ENCODE results near the gene TEKT1.
"Not testable (repeated sequence)": the region's sequence is repeated elsewhere in the genome, so short reads cannot be mapped to it uniquely, and the experiment has no call there.

Gene TEKT1

GRCh38 chr17:6812295-6812694, 19.2 kb downstream of the TEKT1 start:
- no peak for DNase-seq

DNA sequence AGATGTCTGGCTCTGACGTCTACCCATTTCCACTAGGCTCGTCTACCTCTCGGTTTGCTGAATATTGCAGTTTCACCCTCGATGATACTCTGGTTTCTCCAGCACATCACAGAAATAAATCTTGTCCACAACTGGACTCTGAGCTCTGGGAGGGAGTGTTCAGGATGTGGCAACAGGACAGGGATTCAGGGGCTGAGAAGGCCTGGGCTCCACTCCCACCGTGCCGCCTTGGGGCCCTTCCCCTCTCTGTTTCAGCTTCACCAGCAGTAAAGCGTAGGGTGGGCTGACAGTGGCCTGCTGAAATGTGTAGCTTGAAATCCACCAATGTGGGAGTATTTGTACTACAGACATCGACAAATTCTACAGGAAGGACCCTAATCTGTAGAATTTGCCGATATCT, 20.0 kb downstream of the TEKT1 start:
- DNase-seq, result no peak

DNA sequence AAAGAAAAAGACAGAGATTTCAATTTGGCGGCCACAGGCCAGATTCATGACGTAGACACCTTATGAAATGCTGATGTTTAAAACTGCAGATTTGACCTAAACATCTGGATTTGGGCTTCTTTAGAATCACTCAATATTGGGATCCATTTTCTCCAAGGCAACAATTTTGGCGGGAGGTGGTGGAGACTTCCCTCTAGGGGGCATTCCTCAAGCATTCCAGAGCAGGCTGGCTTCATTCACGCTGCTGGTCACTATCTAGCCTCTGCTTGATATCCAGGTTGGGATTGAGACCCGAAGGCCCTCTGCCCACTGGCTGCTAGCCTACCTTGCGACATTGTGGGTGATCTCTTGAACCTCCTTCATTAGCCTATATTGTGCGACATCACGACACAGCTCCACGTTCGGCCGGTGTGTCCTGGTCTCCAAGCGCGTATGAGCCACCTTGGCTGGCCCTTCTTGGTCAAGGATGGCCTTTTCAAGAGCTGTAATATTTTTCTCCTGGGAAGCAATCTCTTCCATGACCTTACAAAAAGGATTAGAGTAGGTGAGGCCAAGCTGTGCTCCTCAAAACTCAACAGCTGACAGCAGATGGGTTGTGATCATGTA, 31.0 kb downstream of the TEKT1 start:
- no peak for DNase-seq

DNA sequence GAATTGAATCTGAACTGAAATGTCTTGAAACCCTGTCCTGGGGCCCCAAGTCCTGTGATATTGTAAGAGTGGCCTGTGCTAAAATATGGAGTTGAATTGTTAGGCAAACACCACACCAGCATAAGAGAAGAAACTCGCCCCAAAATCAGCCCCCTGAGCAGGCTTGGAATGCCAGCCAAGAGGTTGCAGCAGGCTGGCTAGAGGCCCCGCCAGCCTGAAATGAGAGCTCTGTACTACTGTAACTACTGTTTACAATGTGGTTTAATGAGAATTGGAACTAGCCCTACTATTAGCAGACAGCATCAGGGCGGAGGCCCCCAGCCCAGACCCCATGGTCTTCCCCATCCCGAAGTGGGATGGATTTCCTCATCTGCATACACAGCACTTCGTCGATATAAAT, 31.8 kb downstream of the TEKT1 start:
- DNase-seq, result no peak

DNA sequence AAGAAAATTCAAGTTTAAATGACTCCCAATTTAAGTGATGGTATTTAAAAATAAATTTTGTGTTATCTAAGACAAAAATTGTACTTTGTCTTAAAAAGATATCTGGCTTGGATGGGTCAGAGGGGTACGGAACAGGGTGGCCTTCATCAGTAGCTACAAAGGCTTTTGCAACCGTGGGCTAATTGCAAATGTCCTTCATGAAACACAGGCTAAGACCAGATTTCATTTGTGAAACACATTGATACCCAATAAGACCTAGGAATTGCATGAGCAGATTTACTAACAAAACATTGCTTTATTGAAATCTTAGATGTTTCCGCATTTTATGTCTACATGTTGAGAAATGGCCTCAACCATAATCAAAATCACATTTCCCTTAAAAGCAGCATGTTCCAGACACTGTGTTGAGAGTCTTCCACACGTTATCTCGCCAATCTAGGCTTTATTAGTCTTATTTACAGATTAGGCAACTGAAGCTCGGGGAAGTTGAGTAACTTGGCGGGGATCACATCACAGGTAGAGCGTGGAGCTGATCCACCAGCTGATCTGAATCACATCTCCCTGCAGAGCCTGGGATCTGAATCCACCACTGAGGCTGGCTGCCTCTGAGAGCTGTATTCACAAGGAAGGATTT, 33.7 kb downstream of the TEKT1 start:
- DNase-seq, result no peak

GRCh38 chr17:6796887-6797490, 34.5 kb downstream of the TEKT1 start:
- no peak for DNase-seq

GRCh38 chr17:6796017-6796886, 35.3 kb downstream of the TEKT1 start:
- no peak for DNase-seq

DNA sequence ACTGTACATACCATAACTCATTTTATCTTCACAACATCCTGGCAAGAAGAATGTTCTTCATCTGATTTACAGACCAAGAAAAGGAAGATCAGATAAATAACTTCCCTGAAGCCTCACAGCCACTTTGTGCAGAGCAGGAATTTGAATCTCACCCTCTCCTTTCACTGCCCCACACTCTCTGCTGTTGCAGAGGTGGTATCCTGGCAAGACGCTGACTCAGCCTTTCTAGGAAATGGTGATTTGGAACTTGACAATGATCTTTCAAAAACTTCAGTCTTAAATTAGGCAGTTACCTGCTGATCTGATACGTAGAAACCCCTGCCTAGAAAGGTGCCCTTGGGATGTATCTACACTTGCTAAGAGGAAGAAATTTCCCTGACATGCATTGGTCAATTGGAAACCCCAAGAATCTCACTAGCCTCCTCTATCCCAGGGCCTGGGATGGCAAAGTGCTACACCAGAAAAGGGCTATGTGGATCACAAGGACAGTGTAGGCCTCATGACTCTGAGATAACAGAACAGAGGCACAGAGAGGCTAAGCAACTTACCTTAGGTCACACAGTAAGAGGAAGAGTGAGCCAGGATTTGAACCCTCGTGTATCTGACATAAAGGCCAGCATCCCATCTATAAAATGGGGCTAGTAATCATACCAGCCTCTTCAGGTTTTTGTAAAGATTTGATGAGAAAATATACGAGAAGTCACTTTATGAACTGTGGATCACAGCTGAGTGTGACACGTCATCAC, 37.6 kb downstream of the TEKT1 start:
- no peak for DNase-seq

- DNase-seq, result no peak
Observed at GRCh38 chr17:6789146-6789545, 42.4 kb downstream of the TEKT1 start.

DNA sequence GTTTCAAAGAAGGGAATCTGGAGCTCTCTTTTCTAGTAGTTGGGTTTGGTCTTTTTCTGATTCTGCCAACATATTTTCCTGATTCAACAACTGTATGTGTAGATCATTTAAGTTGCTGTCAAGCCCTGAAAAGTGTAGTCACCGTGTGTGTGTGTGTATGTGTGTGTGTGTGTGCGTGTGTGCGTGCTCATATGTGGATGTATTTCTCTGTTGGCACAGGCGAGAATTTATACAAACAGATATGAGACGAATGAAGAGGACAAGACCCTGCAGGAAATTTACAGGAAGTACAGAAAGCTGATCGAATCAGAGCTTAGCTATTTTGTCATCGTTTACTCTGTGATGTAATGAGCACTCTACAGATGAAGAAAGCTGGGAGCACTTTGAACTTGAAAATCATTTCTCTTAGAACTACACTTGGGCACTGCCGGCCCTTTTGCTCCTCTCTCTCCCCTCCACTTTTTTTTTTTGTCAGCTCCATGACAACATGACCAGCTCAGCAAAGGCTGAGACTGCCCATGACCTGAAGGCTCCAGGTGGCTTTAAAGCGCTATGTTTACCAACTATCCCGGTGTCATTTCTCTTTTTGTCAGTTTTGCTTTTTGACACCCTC, 44.3 kb downstream of the TEKT1 start:
- DNase-seq, result no peak

GRCh38 chr17:6786618-6787017, 44.9 kb downstream of the TEKT1 start:
- no peak for DNase-seq

DNA sequence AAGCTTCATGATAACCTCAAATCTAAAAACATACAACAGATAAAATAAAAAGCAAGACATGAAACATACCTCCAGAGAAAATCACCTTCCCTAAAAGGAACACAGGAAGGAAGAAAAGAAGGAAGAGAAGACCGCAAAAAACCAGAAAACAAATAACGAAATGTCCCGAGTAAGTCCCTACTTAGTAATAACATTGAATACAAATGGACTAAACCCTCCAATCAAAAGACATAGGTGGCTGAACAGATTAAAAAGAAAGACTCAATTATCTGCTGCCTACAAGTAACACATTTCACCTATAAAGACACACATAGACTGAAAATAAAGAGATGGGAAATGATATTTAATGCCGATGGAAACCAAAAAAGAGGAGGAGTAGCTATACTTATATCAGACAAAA, 49.3 kb downstream of the TEKT1 start:
- DNase-seq, result no peak

- DNase-seq, result no peak
Observed at GRCh38 chr17:6780886-6781285, 50.6 kb downstream of the TEKT1 start.

- no peak for DNase-seq
Observed at GRCh38 chr17:6780001-6780400, 51.5 kb downstream of the TEKT1 start.

- DNase-seq, result no peak
Observed at GRCh38 chr17:6779411-6779810, 52.1 kb downstream of the TEKT1 start.

- no peak for DNase-seq
Observed at GRCh38 chr17:6775871-6776405, 55.6 kb downstream of the TEKT1 start, which contains the start of gene FBXO39. TSS of gene FBXO39 (plus strand) at chr17:6776215. CDS start at chr17:6779869, 3,654 bp downstream.

DNA sequence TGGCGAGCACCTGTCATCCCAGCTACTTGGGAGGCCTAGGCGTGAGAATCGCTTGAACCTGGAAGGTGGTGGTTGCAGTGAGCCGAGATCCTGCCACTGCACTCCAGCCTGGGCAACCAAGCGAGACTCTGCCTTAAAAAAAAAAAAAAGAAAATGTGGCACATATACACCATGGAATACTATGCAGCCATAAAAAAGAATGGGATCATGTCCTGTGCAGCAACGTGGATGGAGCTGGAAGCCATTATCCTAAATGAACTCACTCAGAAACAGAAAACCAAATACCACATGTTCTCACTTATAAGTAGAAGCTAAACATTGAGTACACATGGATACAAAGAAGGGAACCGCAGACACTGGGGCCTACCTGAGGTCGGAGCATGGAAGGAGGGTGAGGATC, 56.6 kb downstream of the TEKT1 start:
- DNase-seq, result not testable (repeated sequence)

- no peak for DNase-seq
Observed at GRCh38 chr17:6772016-6772415, 59.5 kb downstream of the TEKT1 start.

DNA sequence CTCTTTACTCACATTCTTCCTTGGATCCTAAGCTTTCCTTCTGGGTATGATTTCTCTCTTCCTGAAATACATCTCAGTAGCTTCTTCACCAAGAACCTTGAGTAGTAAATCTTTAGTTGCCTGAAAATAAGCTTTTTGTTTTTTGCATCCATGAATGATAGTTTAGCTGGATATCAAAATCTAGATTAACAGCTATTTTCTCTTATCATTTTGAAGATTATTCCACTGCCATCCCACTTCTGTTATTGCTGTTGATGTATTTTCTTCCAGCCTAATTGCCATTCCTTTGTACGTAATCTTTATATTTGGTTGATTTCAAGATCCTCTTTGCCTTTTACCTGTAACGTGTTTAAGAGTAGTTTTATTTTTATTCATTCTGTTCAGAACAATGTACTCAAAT, 63.1 kb downstream of the TEKT1 start:
- no peak for DNase-seq

DNA sequence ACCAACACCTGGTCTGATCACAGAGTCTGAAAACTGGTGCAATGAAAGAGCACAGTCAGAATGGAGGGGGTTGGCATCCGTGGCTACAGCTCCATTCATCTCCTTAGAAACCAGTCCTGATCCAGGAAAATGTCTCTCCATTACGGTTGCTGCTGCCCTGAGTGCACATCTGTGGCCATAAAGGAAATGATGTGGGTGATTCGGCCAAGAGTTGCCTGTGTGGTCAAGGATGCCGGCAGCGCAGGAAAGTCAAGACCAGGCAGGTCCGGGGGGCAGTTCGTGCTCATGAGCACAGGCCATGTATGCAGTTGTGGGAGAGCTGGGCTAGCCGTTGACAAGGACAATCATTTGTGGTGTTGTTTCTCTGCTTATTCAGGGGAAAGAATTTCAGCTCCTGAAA, 69.8 kb downstream of the TEKT1 start:
- no peak for DNase-seq

DNA sequence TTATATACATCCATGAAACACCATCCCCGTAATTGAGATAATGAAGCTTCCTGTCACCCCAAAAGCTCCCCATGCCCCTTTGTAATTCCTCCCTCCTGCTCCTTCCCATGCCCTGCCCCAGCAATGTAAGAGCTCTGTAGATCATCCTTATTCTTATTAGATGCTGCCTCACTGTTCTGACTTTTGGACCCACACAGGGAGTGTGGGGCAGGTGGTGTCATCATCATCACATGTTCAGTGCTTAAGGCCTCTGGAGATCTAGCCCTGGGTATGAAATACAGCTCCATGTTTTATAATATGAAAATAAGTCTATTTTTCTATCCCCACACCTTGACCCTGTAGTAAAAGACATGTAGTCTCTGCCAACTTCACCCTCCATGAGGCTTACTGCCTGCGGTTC, 73.8 kb downstream of the TEKT1 start:
- DNase-seq, result no peak

DNA sequence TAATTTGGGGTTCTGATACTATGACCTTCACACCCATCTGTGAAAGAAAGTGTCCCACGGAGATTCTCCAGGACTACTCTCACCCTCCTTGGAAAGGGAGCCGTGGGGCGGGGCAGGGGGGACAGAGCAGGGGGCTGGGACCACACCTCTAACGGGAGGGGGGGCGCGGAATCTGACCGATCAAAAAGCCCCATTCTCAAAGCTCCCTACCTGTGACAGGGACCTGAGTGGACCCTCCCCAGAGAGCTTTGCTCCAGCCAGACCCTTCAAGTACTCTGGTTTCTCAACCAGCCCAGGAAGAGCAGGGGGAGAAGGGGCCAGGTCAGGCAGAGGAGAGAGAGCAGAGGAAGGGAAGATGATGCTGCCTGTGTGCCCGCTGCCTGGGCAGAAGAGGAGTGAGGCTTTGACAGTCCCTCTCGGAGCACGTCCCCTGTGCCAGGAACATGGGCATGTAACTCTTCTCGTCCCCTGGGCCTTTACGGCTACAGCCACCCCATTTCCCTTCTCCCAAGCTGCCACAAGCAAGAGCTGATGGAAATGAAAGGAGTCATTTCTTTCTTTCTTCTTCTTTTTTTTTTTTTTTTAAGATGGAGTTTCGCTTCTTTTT, 75.0 kb downstream of the TEKT1 start:
- DNase-seq, result no peak

All from NCI-H146 (cell line).